GM10266 (cell line): ENCODE measurements around the gene DPY30.

Experiments
- DNase-seq: peaks from one replicate; pipeline ENCODE4 v3.0.0; 2012; ENCODE audit errors: extremely low spot score
- TF ChIP-seq, protein P1 (sequence below): IDR thresholded peaks from 2 replicates; pipeline ENCODE4 v1.5.1; 2012; ENCODE audit warnings: mild to moderate bottlenecking, low read depth; ENCODE audit not compliant: control insufficient read depth, insufficient read depth; ENCODE audit errors: missing control alignments

The DPY30 gene

DNA sequence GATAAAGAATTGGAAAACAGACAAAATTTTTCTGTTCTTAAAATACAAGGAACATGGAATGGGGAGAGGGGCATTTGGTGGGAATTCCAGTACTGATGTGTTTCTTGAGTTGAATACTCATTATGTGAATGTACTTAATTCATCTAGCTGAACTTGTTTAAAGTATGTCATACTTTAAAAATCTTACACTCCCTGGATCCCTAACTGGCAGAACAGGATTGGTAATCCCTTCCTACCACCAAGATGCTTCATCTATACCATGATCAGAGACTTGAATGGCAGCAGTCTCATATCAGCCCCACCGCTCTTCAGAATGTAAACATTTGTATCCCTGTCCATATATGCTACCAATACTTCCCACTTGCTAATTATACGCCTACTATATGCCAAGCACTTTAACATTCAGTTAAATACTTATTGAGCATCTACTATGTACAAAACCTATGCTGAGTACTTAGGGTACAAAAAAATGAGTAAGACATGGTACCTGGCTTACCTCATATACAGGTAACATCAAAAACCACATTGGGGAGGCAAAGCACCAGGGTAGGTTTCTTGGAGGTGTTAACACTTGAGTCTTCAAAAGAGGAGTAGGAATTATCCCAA, 34.1 kb downstream of the DPY30 start:
- TF ChIP-seq, protein P1, sequence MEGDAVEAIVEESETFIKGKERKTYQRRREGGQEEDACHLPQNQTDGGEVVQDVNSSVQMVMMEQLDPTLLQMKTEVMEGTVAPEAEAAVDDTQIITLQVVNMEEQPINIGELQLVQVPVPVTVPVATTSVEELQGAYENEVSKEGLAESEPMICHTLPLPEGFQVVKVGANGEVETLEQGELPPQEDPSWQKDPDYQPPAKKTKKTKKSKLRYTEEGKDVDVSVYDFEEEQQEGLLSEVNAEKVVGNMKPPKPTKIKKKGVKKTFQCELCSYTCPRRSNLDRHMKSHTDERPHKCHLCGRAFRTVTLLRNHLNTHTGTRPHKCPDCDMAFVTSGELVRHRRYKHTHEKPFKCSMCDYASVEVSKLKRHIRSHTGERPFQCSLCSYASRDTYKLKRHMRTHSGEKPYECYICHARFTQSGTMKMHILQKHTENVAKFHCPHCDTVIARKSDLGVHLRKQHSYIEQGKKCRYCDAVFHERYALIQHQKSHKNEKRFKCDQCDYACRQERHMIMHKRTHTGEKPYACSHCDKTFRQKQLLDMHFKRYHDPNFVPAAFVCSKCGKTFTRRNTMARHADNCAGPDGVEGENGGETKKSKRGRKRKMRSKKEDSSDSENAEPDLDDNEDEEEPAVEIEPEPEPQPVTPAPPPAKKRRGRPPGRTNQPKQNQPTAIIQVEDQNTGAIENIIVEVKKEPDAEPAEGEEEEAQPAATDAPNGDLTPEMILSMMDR: no peak
- DNase-seq: no peak

DNA sequence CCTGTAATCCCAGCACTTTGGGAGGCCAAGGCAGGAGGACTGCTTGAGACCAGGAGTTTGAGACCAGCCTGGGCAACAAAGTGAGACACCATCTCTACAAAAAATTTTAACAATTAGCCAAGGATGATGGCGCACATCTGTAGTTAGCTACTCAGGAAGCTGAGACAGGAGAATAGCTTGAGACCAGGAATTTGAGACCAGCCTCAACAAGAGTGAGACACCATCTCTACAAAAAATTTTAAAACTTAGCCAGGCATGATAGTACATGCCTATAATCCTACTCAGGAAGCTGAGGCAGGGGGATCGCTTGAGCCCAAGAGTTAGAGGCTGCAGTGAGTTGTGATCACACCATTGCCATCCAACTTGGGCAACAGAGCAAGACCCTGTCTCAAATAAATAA, 35.8 kb downstream of the DPY30 start:
- no peak for DNase-seq
- TF ChIP-seq, protein P1: no peak

DNA sequence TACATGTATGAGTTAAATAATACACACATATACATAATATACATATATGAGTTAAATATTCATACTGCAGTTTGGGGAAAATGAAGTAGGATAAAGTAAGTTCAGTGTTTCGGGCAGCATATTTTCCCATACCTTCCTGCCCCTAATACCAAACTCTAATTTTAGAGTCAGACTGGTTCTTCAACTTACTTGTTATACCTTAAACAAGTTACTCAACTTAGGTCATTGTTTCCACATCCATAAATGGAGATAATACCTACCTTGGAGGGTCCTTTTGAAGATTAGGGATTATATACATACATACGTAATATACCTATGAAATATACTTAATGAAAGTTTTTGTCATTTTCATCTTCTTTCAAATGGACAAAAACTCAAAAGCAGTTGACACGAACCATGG, 37.2 kb downstream of the DPY30 start:
- TF ChIP-seq, protein P1: no peak
- DNase-seq: no peak

DNA sequence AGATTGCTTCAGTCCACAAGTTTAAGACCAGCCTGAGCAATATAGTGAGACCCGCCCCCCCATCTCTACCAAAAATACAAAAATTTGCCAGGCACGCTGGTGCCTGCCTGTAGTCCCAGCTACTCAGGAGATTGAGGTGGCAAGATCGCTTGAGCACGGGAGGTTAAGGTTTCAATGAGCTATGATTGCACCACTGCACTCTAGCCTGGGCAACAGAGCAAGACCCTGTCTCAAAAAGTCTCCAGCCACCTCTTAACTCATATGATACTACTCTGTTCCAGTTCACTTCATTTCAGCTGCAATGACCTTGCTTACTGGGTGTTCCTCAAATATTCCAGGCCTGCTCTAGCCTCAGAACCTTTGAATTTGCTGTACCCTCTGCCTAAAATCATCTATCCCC, 40.2 kb downstream of the DPY30 start:
- DNase-seq: no peak

DNA sequence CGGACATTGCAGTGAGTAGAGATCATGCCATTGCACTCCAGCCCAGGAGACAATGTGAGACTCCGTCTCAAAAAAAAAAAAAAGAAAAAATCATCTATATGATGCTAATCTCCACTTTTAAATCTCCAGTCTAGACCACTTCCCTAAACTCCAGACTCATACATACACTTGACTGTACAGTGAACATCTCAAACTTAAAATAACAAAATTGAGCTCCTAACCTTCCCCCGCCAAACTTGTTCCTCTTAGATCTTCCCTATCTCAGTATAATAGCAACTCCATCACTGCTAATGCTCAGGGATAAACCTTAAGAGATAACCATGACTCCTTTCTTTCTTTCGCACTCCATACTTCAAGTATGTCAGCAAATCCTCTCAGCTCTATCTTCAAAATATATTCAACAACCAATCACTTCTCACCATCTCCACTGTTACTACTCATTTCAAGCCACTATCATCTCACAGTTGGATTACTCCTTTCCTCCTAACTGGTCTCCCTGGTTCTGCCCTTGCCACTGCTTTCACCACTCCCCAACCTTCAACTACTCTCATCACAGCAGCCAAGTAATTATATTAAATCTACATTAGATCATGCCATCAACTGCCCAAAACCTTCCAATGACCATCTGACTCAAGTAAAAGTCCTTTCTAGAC, 40.7 kb downstream of the DPY30 start:
- DNase-seq: no peak
- TF ChIP-seq, protein P1: no peak

More for the DNA sequence above, 40.2 kb downstream of the DPY30 start:
- TF ChIP-seq, protein P1: no peak

DNA sequence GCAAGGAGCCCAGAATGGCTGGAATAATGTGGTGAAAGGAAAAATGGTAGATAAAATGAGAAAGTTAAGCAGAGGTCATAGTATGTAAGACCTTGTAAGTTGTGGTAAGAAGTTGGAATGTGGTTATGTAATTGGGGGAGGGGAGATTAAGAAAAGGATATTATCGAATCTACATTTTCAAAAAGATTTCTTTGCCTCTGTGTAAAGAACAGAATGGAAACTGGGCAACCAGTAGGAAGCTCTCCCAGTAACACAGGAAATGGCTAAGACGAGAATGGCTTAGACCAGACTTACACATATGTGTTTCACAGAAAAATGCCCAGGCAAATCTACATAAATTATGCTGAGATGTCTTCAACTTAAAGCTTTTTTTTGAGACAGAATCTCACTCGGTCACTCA, 42.0 kb downstream of the DPY30 start:
- no peak for DNase-seq
- TF ChIP-seq, protein P1: no peak

DNA sequence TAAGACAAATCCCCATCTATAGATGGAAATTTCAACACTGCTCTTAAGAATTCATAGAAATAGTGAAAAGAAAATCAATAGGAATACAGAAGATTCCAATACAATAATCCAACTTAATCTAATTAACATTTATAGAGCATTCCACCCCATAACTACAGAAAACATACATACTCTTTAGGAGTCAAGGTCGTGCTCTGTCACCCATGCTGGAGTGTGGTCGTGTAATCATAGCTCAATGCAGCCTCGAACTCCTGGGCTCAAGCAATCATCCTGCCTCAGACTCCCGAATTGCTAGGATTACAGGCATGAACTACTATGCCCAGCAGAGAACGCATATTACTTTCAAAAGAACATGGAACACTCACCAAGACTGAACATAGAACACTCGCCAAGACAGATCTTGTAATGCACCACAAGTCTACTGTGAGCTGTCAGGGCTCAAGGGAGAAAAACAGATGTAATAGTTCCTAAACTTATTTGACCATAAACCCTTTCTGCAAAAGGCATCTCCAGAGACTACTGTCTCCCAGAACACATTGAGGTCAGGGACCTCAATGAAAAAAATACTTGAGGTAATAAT, 42.9 kb downstream of the DPY30 start:
- DNase-seq: no peak
- TF ChIP-seq, protein P1: no peak
